ENCODE data around the gene RBBP4.

DNA sequence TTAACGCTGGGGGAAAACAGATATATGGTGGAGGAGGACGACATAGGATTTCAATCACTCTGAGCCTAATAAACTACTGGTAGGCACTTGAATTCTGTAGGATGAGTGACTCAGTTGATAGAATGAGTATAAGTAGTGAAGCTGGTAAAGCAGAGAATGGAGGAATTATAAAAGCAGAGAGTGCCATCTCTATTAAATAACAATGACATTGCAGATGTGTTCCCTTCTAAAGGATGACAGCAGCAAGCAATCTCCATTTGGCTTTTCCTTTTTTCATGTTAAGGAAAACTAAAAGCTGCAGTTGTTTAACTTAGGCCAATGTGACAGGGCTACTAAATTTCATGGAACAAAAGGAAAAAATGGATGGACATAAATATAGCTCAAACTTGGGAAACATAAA, 18.2 kb upstream of the RBBP4 start:
- TF ChIP-seq, protein P1, sequence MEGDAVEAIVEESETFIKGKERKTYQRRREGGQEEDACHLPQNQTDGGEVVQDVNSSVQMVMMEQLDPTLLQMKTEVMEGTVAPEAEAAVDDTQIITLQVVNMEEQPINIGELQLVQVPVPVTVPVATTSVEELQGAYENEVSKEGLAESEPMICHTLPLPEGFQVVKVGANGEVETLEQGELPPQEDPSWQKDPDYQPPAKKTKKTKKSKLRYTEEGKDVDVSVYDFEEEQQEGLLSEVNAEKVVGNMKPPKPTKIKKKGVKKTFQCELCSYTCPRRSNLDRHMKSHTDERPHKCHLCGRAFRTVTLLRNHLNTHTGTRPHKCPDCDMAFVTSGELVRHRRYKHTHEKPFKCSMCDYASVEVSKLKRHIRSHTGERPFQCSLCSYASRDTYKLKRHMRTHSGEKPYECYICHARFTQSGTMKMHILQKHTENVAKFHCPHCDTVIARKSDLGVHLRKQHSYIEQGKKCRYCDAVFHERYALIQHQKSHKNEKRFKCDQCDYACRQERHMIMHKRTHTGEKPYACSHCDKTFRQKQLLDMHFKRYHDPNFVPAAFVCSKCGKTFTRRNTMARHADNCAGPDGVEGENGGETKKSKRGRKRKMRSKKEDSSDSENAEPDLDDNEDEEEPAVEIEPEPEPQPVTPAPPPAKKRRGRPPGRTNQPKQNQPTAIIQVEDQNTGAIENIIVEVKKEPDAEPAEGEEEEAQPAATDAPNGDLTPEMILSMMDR (conservative IDR thresholded peaks at IDR 0.05; ENCODE audit: low read depth, low read length) = no peak
- no peak for TF ChIP-seq EZH2 (IDR thresholded peaks at IDR 0.05; ENCODE audit: borderline replicate concordance, low read depth, low read length, poor library complexity, severe bottlenecking)
